HG03060 (cell line): ENCODE measurements around the gene CAMTA1.

Experiments
- ATAC-seq: cut with Tn5 transposase; IDR thresholded peaks from one replicate; pipeline ENCODE4 v1.9.1; 2021; ENCODE audit warnings: low read depth, moderate number of reproducible peaks; ENCODE audit not compliant: unreplicated experiment

Gene CAMTA1

DNA sequence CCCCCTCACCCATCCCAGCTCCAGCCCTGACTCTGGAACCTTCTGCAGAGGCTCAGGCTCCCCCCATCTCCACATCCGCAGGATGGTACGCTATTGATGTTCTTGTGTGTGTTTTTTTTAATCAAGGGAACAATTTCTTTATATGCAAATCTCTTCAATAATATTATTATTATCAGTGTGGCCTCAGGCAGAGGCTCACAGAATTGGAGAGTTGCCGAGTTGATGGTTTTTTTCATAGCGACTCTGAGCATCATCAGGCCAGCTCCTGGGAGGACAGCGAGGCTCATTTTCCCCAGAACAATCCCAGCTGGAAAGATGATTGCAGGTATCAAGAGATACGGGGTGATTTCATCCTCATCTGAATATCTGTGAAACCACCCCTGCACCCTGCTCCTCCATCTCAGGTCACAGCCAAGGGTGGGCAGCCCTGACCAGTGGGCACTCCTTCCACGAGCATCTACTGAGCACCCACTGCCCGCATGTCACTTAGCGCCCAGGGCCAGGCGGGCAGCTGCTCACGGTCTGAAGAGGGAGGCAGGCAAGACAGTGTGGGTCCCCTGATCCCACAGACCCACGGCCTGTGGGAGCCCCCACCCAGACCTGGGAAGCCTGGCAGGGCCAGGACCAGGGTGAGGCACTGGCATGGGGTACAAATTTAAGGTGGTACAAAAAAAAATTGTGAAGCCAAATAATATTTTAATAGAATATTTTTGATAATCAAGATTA is 740.2 kb downstream of the CAMTA1 start:
- no peak for ATAC-seq

DNA sequence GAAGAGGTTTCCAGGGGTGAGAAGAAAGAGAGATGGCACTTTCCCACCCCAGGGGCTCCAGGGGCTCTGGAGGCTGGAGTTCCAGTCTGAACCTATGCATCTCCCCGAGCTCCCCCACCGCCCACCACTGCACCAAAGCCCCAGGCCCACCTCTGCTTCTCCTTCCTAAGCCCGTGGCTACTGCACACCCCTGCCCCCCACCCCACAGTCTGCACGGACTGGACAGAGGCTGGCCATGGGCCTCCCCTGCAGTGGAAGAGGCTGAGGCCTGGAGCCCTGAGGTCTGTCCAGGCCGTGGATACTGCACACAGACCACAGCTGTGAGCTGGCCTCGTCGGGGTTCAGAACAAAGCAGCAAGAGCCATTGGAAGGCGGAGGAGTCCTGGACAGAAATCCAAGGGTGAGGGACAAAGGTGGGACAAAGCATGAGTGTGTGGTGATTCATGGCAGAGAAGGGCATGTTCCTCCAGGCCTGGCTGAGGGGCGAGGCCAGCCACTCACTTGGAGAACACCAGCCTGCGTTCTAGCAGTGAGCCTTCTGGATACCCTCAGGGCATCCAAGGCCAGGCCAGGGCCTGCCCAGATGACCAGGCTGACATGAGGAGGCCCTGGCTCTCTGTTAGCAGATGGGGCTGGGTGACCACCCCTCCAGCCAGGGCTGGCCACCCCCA is 741.1 kb downstream of the CAMTA1 start:
- ATAC-seq: no peak

DNA sequence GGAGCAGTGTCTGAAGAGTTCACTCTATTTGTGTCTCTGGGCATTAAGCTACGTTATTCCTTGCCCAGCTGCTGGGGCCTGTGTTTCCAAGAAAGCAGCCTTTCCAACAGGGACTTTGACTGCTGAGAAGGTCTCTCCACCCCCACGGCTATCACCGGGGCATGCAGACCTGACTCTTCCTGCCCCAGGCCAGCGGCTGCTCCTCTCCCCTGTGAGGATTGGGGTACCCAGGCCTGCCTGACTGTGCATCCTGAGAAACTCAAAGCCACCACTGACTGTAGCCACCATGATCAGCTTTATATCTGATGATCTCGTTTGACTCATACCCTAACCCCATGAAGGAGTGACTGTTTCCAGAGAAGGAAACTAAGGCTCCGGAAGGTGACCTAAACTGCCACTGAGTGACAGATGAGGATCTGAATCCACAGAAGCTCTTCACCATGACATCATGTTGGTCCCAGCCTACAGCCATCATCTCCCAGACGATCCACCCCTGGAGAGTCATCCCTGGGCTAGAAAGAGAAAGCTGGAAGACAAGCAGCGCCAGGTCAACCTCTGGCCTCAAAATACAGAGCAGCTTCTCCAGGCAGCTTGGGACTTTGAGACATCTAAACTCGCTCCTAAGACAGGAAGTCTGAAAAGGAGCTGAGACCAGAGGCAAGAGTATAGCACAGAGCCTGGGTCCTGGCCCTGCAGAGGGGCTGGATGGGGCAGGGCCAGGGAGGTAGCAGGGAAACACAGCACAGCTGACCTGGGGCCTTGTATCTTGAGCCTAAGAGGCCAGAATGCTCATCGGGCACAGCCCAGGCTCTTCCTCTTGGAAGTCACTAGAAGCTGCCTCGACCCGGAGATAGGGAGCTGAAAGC is 741.8 kb downstream of the CAMTA1 start:
- ATAC-seq: no peak

DNA sequence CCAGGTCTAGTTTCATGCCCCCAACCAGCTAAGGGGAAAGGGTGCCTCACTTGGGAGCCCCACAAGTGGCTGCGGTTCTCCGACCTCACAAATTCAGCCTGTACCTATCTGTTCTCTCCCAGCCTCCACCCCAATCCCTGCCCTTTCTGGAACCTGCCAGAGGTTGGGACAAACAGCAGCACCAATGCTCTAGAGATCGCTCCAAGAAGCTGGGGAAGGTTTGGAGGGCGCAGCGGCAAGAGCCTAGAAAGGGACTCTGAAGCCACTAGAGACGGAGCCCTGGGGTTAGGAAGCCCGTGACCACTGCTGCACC is 742.4 kb downstream of the CAMTA1 start:
- ATAC-seq: no peak

DNA sequence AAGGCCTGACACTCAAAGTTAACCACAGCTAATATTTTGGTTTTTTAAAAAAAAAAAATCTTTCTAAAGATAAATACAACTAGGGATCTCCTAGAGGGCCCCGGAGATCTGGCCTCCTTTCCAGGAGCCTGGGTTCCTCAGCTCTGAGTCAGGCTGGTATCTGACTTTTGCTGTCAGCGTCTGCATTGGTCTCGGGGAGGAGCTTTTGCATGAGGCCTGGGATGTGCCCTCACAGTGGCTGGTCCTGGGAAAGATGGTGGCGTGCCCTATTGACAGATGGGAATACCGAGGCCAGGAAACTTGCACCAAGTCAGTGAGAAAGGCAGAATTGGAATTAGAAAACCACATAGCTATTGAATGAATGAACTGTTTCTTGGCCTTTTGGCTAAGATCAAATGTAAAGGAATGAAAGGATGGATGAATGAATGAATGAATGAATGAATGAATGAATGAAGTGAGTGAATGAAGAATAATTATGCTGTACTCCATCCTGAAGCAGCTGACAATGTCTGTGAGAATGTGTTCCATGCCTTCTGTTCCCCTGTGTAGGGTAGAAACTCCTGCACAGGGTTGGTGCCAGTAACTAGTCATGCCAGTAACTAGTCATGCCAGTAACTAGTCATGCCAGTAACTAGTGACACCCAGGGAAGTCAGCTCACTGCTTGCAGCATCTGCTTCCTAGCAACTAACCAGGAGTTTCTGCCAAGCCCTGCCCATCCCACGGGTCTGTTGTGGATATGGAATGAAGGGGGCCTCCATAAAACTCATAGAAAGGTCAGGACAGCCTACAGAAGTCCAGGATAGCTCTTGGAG is 743.3 kb downstream of the CAMTA1 start:
- ATAC-seq: no peak

DNA sequence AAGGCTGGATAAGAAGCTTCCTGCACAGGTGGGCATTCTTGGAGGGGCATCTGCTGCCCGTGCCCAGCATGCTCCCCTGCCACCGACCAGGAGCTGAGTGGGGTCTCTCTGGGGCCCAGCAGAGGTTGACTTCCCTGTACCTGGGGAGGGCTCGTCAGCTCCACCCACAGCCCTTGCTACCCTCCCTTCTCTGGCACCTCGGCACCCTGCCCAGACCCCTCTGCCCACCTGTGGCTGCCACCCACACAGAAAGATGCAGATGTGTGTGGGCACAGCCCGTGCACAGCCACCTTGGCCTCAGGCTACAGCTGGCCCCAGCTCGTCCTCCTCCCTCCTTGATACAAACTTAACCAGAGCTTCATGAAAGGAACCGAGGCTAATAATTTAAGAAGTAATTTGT is 744.7 kb downstream of the CAMTA1 start:
- ATAC-seq: no peak

DNA sequence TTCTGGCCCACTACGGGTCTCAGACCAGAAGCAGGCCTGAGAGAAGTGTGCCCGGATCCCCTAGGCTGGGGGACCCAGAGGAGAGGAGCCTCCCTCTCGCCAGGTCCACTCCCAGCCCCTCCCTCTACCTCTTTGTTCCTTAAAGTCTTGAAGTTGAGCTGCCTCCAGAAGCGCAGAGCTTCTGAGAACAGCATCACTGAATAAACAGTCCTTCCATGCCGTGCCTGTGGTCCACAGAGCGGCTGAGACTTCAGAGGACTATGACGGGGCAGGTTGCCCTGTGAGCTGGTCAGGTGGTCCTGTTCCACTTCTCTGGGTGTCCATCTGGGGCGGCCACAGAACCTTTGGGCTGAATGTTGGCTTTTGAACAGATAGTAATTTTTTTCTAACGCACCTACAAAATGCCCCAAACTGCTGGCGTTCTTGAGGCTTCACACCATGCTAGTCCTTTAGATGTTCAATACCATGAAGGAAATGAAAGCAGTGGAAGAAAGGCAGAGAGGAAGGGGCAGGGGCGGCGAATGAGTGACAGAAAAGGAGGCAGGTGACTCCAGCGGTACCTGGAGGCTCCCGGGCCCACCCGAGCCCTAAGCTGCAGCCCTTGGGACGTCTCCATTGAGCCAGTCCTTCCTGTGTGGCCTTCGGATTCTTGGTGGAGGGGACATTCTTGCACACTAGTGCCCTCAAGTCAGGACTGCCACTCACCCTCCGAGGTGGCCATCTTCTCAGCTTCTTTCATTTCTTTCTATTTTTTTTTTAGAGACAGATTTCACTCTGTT is 746.5 kb downstream of the CAMTA1 start:
- no peak for ATAC-seq

DNA sequence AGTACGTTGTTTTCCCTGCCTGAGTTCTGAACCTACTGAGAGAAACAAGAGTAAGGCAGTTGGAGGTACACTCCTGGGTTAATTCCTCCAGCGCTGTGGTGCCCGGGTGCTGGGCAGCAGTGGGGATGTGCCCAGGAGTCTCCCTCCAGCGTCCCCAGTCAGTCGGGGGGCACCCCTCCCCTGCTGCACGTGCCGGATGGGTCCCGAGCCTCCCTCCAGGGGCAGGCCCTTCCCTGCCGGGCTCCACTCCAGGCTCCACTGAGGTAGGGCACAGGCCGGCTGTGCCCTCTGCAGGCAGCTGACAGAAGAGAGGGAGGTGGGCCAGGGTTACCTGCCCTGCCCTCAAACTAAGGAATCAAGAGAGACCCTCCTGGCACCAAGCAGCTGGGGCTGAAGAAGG is 747.8 kb downstream of the CAMTA1 start:
- ATAC-seq: no peak

DNA sequence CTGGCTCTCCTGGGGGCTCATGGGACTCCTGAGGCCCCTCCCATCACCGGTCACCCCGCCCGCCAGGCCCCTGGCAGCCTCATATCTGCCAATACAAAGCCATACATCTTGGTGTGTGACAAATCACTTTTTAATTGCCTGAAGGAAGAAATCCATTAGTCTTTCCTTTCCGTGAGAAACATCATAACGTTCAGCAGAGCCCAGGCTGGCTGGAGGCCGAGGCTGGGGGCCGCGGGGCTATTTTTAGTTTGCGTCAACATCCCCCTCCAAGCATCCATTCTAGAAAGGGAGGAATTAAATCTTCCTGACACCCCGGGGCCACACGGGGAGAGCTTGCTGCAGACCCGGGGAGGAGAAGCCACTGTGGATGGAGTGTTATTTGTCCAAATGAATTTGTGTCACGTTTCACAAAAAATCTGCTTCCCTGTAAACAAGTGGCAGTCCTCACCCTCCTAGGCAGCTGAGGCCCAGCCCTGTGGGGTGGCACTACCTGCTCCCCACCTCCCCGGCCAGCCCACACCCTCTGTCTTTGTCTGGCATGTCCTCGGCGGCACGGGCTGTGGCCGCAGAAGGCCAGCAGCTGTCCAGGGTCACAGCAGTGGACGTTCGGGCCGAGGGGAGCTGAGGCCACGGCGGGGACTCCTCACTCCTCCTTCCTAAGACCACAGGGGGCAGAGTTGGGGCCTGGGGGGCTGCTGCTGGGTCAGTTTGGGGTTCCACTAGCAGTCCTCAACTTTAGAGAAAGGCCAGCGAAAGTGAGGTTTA is 749.0 kb downstream of the CAMTA1 start:
- ATAC-seq: no peak

DNA sequence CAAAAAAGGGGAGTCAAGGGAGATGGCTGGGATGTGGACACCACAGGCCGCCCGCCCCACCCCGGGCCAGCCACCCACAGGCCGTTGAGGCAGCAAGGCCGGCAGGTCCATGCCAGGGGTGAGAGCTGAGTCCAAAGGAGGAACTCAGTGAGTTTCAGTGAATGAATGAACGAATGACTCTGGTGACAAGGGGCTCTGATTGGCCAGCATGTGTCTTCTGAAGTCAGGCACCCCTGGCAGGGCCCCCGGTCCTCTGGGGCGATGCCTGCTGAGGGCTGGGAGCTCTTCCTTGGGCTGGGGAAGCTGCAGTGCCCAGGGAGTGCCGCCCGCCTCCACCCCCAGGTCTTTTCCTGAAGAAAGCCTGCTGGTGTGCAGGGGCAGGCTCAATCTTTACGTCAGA is 749.8 kb downstream of the CAMTA1 start:
- ATAC-seq: no peak

DNA sequence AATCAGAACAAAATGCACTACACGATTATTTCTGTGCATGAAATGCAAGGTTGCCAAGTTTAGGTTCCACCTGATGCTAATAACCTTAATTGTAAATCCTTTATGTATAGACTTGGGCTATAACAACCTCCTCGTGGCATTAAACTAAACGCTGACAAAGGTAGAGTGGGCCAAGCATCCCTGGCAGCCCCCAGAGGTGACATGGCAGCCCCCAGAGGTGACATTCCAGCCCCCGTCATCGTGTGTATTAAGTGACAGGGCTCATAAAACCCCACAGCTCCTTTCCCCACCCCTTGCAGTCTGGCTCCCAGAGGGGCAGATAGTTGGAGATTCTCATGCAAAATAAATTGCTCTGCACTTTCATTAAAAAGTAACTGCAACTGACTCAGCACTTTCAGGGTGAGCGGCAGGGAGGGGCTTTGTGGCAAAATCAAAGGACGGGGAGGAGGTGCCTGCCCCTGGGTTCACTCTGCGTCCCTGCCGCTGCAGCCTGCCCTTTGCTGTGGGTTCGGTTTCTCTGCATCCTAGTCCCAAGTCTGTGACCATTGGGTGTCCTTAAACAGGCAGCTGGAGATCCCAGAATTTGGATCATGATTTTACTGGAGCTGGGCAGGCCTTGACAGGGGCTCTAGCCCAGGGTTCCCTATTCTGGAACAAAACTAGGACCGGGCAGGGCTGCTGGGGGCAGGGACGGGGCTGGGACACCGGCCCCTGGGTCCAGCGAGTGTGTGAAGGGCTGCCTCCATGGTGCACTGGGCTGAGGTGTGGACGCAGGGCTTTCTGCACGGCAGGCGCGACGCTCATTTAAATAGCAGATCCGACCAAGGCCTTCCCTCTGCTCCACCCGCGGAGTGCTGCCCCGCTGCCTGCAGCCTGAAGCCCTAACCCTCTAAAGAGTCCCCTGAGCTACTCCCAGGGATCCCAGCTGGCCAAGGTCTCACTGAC is 751.0 kb downstream of the CAMTA1 start:
- ATAC-seq: no peak

DNA sequence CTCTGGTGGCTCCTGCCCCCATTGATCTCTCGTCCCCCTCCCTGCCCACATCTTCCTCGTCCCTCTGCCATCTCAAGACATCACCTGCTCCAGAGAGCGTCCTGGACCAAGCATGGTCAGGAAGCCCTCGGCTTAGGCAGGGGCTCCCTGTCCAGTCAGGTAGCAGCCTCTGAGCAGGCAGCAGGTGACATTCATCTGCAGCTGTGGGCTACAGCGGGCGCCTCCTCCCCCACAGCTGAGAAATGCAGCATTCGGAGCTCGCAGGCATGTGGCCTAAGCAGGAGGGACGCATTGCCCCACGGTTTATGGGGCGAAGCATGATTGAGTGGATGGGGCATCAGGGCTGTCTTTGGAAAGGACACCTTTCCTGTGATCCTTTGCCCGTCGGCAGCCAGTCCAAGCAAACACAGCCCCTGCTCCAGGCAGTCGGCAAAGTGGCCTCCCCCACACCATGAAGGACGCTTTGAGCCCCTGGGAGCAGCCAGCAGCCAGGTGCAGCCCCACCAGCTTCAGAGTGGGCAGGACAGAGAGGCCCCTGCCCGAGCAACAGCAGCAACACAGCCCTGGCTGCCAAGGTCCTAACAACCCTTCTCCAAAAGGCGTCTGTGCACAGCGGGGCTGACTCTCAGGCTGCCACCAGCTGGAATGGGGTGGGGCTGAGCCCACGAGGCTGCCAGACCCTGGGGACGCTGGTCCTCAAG is 751.8 kb downstream of the CAMTA1 start:
- ATAC-seq: no peak

DNA sequence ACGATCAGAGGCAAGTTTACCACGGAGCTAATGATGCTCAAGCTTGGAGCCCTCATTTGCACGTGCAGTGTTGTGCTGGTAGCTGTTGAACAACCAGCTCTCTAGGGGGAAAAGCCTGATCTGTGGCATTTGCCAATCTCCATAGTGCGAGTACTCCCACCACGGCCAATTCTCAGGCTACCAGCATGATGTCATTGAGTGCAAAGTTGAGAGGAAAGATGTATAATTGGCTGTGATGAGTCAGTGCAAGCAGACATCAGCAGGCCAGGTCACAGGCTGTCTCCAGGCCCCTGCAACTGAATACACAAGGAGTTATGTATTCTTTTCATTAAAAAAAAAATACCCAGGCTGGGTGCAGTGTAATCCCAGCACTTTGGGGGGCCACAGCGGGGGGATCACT is 752.8 kb downstream of the CAMTA1 start:
- ATAC-seq: no peak

DNA sequence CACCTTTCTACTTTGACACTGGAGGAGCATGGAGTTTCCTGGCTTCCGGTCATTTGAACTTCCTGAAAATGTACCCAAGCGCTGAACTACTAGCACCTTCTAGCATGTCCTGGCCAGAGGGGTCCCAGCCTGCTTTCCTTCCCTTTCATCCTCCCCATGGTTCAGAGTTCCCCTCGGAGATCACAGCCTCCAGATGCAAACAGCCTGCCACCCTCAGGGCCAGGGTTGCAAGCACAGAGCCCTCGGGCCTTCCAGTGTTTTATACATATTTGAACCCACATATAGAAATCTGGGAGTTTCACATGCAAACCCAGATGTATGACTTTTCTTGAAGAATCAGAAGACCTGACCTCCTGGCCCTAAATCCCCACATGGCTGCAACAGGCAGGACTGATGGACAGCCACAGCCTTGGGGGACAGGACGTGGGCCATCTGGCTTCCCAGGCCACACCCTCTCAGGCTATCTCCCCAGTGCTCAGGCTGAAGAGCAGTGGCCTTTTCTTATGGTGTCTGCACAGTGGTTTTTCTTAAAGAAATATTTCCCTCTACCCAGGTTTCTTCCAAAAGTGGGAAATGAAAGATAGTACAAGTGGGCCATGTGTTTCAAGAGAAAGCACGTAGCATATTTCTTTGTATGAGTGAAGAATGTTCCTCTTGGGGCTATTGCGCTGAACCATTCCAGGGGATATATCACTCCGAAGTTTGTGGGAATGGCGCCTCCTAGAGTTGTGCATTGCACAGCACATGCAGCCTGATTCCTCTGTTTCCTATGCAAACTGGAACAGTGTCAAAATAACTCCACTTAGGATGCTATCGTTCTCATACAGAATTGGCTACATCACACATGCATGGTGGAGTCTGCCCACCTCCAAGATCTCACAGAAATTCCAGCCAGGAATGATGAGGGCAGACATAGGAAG is 753.9 kb downstream of the CAMTA1 start:
- ATAC-seq: no peak

DNA sequence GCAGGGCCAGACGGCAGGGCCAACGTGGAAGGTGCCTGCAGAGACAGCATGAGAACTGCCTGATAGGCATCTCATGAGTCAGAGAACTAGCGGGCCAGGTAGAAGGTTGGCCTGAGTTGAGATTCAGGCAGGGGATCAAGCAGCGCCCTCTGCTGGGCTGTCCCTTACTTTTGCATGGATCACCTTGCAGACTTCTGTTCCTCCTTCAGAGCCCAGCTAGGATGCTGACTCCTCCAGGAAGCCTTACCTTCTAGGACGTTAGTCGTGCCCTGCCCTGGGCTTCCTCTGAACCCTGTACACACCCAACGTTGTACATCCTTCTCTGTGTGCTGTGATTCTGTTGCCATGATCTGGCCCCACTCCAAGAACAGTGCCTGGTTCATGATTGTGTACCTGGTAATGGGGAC is 754.5 kb downstream of the CAMTA1 start:
- no peak for ATAC-seq

DNA sequence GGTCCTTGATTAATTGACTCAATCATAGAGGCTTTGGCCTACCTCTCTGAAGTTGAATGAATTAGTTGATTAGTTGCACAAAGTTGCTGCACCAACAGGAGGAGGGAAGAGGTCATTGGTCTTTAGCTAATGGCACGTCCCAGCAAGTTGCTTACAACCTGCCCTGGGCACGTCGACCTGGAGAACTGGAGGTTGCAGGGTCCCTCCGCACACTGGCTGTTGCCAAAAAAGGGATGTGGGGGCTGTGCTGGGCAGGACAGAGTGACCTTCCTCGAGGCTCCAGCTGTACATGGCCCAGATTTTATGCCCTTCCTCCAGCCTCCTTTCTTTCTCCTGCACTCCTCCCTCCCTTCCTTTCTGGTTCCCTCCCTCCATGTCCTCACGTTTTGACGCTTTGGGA is 755.6 kb downstream of the CAMTA1 start:
- ATAC-seq: no peak

DNA sequence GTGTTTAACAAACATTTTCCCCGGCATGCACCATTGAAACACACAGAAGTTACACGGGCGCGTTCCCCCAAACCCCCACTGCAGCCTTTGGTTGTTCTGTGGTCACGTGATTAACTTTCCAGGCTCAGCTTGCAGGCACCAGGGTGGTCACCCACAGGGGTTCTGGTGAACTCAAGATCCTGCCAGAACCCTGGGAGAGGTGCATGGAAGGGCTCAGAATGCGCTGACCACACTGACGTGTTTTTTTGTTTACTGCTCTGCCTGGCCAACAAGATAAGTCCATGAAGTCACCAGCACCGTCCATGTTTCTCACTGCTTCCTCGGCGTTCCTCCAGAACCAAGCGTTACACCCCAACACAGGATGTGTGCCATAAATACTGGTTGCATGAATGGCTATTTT is 756.4 kb downstream of the CAMTA1 start:
- no peak for ATAC-seq
